GM21515 (cell line): Measurements from ENCODE around the gene CLEC16A.
A peak's percentile ranks its signal among the peaks of the same experiment; 100 is the strongest.

Source experiments
- ATAC-seq: cut with Tn5 transposase; IDR thresholded peaks from one replicate; pipeline ENCODE4 v1.9.1; 2021; ENCODE audit not compliant: unreplicated experiment

CLEC16A gene

DNA sequence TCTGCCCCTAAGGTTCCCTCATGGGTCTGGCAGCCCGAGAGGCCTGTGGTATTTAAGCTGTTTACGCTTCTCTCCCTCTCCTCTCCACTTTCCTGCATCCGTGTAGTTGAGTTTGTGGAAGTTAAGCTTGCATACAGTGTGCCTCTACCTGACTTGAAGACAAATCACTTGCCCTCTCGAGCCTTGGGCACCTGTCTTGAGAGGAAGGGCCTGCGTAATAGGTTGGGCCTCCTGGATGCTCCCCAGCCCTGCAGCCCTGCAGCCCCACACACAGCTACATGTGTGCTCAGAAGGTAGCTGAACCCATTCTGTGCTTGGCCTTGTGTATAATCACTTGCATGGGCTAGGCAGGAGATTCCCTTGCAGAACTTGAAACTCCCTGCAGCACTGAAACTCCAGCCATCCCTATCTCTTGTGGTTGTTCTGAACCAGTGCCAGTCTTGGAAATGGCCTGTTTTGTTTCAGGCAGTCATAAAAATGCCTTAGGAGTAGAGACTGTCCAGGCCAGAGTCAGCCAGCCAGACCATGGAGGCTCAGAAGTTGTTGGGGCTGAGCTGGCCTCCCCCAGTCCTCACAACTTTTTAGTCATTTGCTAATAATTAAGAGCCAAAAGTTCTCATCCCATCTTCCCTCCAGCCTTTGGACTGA is 134.6 kb downstream of the CLEC16A start:
- no peak for ATAC-seq

DNA sequence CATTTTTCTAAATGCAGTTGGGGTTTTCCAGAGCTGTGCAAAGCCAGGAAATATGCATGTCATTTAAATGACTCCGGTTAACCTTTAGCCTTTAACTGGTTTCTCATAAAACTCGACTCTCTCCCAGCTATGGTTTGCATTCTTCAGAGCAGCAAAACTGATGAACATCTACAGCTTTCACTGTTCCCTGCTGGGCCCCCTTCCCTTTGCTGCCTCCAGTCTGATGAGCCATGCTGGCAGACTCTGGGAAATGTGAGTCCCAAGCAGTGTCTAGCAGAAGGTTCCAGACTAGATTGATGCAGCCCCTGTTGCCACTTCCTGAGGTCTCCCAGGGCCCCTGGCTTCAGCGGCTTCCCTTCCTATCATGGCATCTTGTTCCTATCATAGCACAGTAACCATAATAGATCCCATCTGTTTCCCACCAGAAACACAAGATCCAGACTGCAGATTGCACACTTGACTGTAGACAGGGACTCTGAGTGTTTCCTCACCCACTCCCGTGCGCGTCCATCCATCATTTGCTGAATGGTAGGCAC is 135.4 kb downstream of the CLEC16A start:
- ATAC-seq = no peak

DNA sequence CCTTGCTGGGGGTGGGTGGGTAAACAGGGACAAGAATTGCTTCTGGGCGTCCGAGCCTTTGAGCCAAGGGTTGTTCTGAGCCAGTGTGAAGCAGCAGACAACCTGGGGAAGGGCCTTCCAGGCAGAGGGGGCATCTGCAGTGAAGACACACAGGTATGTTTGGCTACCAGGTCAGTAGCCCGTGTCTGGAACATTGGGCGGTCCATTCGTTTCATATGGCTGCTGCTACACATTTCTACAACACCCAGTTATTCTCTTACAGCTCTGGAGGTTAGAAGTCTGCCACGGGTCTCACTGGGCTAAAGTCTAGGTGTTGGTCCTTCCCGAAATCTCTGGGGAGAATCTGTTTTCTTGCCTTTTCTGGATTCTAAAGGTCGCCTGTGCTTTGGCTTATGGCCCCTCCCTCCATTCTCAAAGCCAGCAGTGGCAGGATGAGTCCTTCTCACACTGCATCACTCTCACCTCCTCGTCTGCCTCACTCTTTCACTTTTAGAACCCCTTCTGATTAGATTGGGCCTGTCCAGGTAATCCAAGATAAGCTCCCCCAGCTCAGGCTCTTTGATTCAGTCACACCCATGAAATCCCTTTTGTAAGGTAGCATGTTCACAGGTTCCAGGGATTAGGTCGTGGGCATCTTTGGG is 136.1 kb downstream of the CLEC16A start:
- ATAC-seq = no peak

DNA sequence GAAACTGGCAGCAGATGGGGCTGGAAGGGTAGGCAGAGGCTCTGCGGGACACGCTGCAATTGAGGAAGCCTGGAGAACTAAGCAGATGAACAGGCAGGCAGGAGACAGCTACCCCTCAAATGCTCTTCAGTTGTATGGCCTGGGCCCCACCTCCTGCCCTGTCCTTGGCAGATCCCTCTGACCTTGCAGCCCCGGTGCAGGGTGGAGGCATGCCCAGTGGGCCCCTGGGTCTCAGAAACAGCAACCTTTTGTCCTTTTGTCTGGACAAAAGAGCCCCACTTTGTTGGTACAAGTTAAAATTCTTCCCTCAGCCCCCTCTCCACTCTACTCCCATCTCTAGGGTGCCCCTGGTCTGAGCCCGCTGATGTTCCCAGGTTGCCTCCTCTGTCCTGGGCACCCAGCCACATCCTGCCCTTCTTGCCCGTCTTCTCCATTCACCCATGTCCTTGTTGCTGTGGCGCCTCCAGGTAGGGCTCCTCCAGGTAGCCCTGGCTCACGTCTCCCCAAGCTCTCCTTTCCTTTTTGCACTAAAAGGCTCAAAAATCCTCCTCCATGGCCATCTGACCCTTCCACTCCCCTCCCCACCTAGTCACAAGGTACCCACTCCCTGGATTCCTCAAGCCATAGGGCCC is 136.8 kb downstream of the CLEC16A start:
- no peak for ATAC-seq

DNA sequence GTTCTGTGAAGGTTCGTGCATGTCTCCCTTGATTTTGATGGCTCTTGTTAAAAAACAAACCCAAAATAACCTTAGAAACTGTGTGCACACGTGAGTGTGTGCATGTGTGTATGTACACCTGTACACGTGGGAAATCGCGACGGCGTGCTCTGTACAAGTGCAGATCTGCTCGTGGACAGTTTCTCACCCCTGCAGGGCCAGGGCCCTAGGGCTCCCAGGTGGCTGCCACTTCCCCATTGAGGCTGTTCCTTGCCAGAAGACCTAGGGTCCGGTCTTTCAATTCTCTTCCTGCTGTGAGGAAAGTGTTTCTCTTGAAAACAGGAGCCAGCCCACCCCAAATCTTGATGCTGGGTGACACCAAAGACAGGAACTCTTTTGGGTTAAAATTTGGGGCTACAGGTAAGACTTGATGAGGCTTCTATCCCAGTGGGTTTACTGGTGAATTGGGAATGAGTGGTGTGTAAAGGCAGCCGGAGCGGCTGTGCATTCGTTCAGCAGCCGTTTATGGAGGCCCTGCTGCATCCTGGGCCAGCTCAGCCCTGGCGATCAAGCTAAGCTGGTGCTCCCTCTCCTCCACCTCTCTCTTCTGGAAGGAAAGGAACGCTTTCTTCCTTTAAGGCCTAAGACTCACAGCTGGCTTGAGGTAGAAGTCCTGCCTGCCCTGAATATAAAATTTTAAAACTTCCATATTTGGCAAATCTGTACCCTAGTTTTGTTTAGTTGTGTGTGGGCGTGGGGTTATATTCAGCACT is 137.9 kb downstream of the CLEC16A start:
- ATAC-seq = no peak

DNA sequence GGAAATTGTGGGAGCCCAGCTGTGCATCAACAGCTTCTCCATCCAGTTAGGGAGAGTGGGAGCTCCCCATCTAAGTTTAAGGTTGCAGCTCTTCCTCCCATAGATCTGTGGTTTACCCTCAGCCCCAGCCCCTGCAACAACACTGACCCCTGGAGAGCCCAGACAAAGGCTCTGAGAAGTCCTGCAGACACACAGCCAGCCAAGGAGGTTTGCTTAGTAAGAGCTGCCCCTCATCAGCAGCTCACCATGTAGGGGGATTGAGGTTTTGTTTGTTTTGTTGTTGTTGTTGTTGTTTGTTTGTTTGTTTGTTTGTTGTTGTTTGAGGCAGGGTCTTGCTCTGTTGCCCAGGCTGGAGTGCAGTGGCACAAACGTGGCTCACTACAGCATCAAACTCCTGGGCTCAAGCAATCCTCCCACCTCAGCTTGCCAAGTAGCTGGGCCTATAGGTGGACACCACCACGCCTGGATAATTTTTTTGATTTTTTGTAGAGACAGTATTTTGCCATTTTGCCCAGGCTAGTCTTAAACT is 138.6 kb downstream of the CLEC16A start:
- no peak for ATAC-seq

DNA sequence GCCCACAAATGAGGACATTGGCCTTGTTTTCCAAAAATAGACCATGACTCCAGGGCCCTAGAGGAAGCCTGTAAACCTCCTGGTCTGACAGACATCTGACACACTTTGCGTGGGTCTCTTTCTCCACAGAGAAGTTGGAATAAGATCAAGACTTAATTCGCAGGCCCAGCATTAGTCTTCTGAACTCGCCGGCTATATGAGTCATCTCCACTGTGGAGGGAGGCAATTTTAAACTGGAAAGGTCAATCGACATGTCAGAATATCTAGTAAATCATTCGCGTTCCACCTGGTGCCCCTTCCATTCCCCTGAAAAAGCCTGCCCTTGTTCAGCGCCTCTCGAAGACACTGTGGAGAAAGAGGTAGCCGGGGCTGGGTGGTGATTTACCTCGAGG is 140.1 kb downstream of the CLEC16A start:
- no peak for ATAC-seq

DNA sequence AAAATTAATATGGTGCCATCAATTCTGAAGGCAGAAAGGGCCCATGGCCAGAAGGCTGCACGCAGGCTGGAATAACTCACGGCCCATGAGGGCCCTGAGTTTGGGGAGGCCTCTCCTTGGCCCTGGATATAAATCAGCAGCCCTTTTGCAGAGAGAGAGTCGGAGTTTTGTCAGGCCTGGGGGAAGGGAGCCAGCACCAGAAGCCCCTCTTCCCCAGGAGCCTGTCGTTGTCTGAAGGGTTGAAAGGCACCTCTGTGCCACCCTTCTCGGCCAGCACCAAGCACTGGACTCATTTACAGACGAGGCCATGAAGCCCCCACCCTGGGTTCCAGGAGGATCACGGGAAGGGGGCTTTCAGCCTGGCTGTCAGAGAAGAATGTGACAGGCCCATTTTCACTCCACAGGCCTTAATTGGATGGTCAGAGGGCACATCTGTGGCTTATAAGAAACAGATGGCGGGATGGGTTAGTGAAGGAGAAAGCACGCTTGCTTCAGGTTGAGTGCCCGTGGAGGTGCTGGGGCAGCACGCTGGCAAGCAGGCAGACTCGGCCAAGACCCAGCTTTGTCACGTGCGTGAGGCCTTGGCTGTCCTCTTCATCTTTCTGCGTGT is 140.6 kb downstream of the CLEC16A start:
- no peak for ATAC-seq

DNA sequence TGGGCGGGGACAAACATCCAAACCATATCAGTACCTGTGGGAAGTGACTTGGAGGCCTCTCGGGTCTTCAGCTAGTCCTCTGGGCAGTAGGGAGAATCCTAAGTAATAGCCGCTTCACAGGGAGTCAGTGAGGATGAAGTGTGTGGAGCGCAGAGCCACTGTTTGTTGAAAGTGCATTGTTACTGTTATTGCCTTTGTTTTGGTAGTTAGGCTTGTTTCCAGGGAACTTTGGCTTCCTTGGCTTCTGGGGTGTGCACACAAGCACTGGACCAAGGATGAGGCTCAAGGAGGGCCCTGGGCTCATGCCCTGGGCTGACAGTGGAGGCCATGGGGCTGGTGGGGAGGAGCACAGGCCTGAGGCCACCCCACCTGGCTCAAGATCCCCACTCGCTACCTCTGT is 141.6 kb downstream of the CLEC16A start:
- no peak for ATAC-seq

DNA sequence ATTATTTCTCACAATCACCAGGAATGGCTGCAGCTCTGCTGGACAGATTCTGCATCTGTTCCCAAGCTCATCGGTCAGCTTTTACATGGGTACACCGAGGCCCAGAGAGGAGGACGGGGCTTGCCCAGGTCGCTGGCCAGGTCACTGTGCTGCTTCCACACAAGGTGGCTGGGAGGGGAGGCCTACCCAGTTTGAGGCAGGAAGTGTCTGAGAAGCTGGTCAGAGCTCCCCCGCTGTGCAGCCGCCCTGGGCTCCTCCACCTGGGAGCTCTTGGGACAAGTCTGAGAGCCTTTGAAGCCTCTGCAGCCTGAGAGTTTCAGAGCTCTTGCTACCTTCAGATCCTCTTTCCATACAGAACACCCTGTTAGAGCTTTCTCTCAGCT is 143.3 kb downstream of the CLEC16A start:
- ATAC-seq = no peak

DNA sequence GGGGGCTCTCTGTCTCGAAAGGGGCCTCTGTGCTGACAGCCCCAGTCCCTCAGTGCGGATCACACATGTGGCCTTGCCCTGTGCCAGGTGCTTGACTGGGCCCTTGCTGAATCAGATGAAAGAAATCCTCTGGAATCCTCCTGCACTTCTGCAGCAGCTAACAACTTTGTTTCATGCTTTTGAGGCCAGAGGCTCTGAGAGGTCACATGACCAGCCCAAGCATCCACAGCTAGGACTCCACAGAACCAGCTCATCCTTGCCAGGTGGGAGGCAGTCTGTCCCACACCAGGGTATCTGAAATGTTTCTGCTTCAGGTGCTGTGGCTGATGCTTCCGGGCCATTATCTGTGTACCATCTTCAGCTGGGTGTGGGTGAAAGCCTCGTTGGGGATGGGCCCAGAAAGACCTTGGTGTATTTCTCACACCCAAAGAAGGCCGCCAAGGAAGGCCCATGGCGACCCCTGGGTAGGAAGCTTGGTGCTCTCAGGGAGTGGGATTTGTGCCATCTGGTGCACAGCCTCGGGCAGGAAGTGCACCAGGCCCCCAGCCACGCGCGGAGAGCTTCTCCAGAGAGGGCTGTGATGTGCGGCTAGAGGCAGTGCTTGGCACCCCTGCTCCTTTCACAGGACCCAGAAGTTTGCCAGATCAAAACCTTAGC is 143.8 kb downstream of the CLEC16A start:
- no peak for ATAC-seq

DNA sequence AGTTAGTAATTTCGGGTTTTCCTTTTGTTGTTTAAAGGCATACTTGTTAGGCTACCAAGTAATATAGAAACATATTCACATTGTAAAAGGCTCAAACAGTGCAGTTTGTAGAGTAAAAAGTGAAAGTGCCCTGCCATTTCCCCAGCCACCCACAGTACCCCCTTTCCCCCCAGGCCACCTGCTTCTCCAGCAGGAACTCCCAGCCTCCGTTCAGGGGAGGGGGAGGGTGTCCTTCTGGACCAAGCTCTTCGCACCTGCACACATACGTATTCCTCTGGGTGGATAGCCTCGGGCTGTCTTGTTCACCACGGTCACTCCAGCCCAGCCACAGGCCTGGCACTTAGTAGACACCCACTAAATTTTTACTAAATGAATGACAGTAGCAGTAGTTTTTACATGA is 144.5 kb downstream of the CLEC16A start:
- no peak for ATAC-seq

DNA sequence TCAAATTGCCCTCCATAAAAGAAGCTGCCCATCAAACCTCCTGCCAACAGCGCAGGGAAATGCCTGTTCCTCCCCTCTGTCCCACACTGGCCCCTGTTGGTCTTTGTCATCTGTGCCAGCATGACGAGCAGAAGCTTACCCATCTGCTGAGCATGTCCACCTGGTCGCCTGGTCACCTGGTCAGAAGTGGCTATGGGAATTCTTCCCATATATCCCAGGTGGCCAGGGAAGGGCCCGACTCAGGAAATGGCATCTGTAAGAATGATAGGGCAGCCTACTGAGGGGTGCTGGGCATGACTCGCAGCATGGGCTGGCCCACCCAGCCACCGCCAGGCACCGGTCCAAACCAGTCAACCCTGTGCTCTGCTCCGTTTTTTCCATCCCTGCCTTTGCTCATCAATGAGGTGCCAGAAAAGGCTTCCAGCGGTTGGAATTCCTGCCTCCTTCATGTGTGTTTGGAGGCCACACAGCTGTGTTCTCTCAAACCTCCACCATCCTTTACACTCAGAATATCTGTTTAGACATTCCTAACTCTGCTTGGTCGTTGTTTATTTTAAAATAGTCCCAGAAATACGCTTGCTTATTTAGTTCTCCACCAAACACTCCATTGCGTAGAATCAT is 145.2 kb downstream of the CLEC16A start:
- no peak for ATAC-seq

DNA sequence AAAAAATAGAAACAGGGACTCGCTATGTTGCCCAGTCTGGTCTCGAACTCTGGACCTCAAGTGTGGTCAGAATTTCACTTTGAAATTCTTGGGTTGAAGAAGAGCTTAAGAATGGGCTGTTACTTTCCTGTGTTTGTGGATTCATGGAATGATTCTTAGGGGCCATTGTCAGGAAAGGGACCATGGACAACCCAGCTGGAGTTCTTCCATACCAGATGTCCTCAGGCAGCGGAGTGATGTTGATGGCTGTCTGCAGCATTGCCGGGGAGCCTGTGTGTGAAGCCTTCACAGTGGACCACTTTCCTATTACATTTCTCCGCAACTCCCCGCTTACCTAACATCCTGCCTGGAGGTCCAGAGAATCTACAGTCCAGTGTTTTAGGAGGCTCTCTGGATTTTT is 145.9 kb downstream of the CLEC16A start:
- no peak for ATAC-seq

DNA sequence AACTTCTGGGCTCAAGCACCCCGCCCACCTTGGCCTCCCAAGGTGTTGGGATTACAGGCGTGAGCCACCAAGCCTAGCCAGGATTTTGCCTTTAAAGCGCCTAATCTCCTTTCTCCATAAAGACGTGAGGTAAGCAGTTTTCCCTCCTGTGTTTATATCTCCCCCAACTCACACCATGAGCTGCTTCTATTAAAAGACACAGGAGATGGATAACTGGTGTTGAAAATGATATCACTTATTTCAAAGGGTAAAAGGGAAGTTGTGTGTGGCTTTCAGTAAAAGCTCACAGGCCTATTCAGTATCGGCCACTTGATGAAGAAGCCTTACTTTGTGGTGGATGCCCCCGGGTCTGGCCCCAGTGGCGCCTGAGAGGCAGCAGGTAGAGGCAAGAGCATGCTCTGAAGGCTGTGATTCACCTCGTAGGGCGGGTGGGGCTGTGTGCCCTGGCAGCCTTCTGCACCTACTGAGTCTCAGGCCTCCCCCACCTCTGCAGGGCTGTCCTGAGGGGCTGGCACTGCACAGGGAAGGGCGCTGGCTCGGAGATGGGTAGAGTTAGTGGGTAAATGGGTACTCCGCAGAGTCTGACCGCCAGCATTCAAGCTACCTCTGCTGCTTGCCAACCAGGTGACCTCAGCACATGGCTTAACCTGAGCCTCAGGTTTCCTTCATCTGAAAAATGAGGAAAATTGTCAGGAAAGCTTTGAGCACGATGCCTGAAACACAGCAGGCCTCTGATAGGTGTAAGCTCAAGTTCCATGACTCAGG is 146.8 kb downstream of the CLEC16A start:
- ATAC-seq = no peak

DNA sequence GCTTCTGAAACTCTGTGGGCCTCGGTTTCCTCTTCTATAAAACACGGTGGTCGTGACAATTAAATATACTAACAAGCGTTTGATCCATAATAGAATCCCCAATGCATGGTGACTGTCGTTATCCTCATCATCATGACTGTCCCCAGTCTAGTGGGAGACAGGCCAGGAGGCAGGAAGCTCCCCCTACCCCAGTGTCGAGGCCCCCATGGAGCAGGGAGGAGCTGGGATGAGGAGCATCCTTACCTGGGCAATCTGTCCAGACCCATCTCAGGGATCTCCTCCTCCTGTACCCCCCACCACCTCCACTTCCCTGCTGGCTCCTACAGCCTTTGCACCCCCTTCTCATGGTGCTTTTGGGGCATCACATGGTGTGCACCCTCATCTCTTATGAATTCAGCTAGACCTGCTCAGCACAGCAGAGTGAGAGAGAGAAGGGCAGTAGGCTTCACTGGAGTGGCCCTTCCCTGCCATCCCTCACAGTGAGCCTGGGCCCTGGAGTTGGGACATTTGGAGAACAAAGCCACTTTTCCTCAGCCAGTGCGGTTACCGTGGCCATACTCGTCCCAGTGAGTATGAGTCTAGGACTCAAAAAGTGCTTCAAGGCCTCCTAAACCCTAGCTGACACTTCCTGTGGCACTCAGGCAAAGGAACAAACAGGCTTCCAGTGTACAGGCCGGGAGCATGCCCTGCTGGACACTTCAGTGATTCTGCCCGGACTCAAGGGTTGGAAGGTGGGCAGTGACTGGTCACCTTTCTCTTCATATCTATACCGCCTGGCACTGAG is 148.6 kb downstream of the CLEC16A start:
- ATAC-seq = no peak

DNA sequence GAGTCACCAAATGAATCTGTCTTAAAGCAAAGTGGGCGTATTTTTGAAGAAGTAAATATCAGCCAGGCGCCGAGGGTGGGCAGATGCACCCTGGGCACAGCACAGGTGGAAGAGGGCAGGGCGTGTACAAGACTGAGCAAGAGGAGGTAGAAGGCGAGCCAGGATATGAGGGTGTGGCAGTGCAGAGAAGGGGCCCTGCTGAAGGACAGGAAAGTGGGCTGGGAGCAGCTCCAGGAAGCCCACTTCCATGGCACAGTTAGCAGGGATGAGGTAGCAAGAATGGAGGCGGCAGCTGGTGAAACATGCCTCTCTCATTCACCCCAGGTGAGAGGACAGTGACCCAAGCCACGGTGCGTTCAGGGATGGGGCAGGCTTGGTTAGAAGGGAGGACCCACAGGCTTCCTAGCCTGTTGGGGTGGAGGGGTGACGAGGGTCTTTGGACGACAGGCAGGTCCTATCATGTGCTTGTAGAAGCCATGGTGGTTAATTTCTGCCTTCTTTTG is 149.3 kb downstream of the CLEC16A start:
- ATAC-seq = peak; percentile 15
